PC-3 (cell line): ENCODE measurements around the gene SELENOK.

Source experiments
- CTCF ChIP-seq: fragments of 300-600 bp; sonication (generic); conservative IDR thresholded peaks from 2 replicates; pipeline ENCODE4 v1.5.1; 2017; ENCODE audit warnings: antibody characterized with exemption, low read depth, mild to moderate bottlenecking, low read length
- EZH2 ChIP-seq: fragments of 300-600 bp; sonication (generic); IDR thresholded peaks from one replicate; pipeline ENCODE4 v1.6.1; 2017; ENCODE audit warnings: antibody characterized with exemption, mild to moderate bottlenecking, low read length; ENCODE audit not compliant: unreplicated experiment

- no peak for TF ChIP-seq CTCF
- no peak for TF ChIP-seq EZH2
These were observed 43.7 kb upstream of the SELENOK start for GRCh38 chr3:53935283-53935901.
